Activated gamma-delta T cell treated with Interleukin-2 at 50 U/mL for 16 hours (primary cell): ENCODE results near the gene TCHHL1.

ENCODE experiments used
- DNase-seq: peaks from one replicate; pipeline ENCODE4 v3.0.0-alpha.2; 2020

Gene TCHHL1

GRCh38 chr1:152036267-152037216, 52.3 kb downstream of the TCHHL1 start, which contains the start of gene S100A11:
TSS of gene S100A11 (minus strand) at chr1:152037004. CDS start at chr1:152036915, 89 bp downstream.
- DNase-seq: peak; percentile 66

DNA sequence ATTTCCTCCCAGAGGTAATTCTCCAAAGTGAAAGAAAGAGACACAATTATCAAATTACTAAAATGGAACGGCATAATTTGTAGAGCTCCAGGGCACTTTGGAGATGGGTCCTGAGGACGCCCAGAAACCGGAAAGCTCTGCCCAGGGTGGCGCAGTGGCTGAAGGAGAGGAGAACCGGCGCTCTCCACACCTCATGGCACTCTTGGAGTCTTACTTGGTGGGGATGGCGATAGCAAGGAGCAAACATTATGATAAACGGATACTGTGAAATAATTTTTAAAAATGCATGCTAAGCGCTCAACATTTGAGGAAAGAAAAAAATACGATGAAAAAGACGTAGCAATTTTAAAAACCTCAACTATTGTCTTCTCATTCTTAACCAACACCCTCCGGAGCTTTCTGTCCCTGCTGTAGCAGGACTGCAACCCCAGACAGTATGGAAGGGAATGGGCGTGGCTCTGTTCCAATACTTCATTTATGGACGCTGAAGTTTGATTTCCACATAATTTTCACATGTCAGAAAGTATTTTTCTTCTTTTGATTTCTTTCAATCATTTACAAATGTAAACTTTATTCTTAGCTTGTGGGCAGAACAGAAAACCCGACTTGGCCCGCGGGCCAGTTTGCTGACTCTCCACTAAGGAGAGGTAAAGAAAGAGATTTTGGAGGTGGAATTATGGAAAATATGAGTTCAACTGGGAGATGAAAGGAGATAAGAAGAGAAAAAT, 53.2 kb downstream of the TCHHL1 start:
- DNase-seq: no peak

DNA sequence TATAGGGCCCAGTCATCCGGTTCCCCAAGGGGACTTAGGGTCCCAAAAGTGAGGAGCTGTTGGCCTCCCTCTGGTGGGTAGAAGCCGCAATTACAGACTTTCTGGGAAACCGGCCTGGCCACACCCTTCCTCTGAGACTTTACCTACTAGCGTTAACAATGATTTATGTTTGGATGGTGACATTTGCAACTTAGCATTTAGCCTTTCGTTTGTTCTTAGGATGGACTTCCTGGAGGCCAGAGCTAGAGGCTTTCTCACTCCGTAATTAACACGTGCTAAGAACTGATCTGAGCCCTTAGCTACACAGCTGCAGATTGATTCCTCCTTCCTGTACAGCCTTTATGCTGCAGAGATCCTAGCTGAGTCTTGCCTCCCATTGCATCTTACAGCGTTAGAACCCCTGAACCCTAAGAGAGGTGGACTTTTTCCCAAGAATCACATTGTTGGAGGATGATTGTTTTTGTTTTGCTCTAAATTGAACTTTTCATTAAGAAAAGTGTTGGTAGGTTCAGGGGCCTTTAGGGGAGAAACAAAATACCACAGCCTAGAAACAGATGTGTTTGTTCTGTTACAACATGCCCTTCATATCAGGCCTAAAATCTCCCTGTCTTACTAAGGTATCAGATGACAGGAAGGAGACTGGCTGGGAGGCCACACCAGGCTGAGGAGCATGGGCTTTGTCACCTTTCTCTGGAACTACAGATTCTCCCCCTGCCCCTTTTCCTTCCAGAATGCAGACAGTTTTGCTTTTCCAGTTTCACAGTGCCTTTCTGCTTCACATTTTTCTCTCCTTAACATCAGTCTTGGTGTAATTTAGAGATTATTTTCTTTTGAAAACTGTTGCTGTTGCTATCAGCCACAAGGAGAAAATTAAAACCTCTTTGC, 54.0 kb downstream of the TCHHL1 start:
- DNase-seq: peak; percentile 55

- DNase-seq: no peak
Observed at GRCh38 chr1:152034324-152034653, 54.6 kb downstream of the TCHHL1 start.
